SK-N-SH (cell line): ENCODE results near the gene MXI1. TPM values are rescaled to one million over a fixed set of nuclear protein-coding genes. Genes with fewer than 3 reads are reported as not detected.

Experiments used
- CTCF ChIA-PET: fragments of 300-600, 350-600 bp; formaldehyde crosslinking; extraction: SDS; loops from one replicate; lab custom pipeline; 2021; lab: Yijun Ruan, JAX
- POLR2A ChIA-PET: fragments of 350-600 bp; sonication (Branson Sonifier 250); formaldehyde crosslinking; extraction: SDS; loops from one replicate; lab custom pipeline; 2020; ENCODE audit warnings: antibody characterized with exemption, inconsistent platforms; lab: Yijun Ruan, JAX
- DNase-seq: peaks from one replicate; pipeline ENCODE4 v3.0.0; 2012
- H2AFZ ChIP-seq: fragments of 200-600 bp; sonication (generic); 2 replicates; pipeline ENCODE4 v1.8.1; 2016; ENCODE audit warnings: antibody characterized with exemption, mild to moderate bottlenecking, low read depth
- H3F3A ChIP-seq: fragments of 200-600 bp; sonication (generic); replicated peaks from 2 replicates; pipeline ENCODE3; 2016; ENCODE audit warnings: antibody characterized with exemption, mild to moderate bottlenecking; ENCODE audit not compliant: insufficient read depth
- H3K27ac ChIP-seq, 2 experiments: fragments of 200-500 bp in 1 of 2; fragments of 200-600 bp in 1 of 2; sonication (Bioruptor generic) in 1 of 2; sonication (generic), shearing (Covaris generic) in 1 of 2; 2 replicates each; pipeline versions ENCODE4 v1.5.1 to v1.6.1; 2014 to 2016; ENCODE audit warnings: low read depth in 2 of 2, inconsistent platforms in 1 of 2, low read length in 1 of 2, mild to moderate bottlenecking in 1 of 2, mixed read lengths in 1 of 2
- H3K27me3 ChIP-seq: fragments of 200-600 bp; sonication (generic), shearing (Covaris generic); 2 replicates; pipeline ENCODE4 v1.6.1; 2016; ENCODE audit warnings: mixed run types; ENCODE audit not compliant: insufficient read depth
- H3K36me3 ChIP-seq, 2 experiments: fragments of 200-500 bp in 1 of 2; fragments of 200-600 bp in 1 of 2; sonication (Bioruptor generic) in 1 of 2; sonication (generic) in 1 of 2; replicated peaks in 1 of 2; 2 replicates each; pipeline versions ENCODE3 to v1.5.1; 2014 to 2016; ENCODE audit warnings: low read length in 1 of 2, mild to moderate bottlenecking in 1 of 2; ENCODE audit not compliant: insufficient read depth in 2 of 2, control insufficient read depth in 1 of 2
- H3K4me1 ChIP-seq, 2 experiments: fragments of 200-500 bp in 1 of 2; fragments of 200-600 bp in 1 of 2; sonication (Bioruptor generic) in 1 of 2; sonication (generic), shearing (Covaris generic) in 1 of 2; 2 replicates each; pipeline versions ENCODE4 v1.5.1 to v1.6.1; 2014 to 2016; ENCODE audit warnings: low read depth in 1 of 2, low read length in 1 of 2, mixed run types in 1 of 2; ENCODE audit not compliant: insufficient read depth in 2 of 2, control insufficient read depth in 1 of 2
- H3K4me2 ChIP-seq: fragments of 200-600 bp; sonication (generic), shearing (Covaris generic); 2 replicates; pipeline ENCODE4 v1.6.1; 2017; ENCODE audit warnings: mixed run types
- H3K4me3 ChIP-seq, 2 experiments: fragments of 200-500 bp in 1 of 2; fragments of 200-600 bp in 1 of 2; sonication (Bioruptor generic) in 1 of 2; sonication (generic), shearing (Covaris generic) in 1 of 2; 2 replicates each; pipeline versions ENCODE4 v1.5.1 to v1.8.1; 2014 to 2016; ENCODE audit warnings: low read depth in 2 of 2, inconsistent platforms in 1 of 2, low read length in 1 of 2, mild to moderate bottlenecking in 1 of 2, mixed read lengths in 1 of 2, moderate library complexity in 1 of 2
- H3K79me2 ChIP-seq: fragments of 200-600 bp; sonication (generic); 2 replicates; pipeline ENCODE4 v1.8.1; 2017; ENCODE audit warnings: mild to moderate bottlenecking; ENCODE audit not compliant: insufficient read depth
- H3K9ac ChIP-seq: fragments of 200-600 bp; sonication (generic); 2 replicates; pipeline ENCODE4 v1.6.1; 2017; ENCODE audit warnings: mixed run types
- H3K9me2 ChIP-seq: fragments of 200-600 bp; sonication (generic); 2 replicates; pipeline ENCODE4 v1.6.1; 2017; ENCODE audit warnings: mixed run types
- H3K9me3 ChIP-seq: fragments of 200-600 bp; sonication (generic); 2 replicates; pipeline ENCODE4 v1.6.1; 2017; ENCODE audit warnings: mixed run types, mild to moderate bottlenecking, moderate library complexity
- H4K20me1 ChIP-seq: fragments of 200-600 bp; sonication (generic); 2 replicates; pipeline ENCODE4 v1.6.1; 2017; ENCODE audit warnings: mild to moderate bottlenecking, mixed run types; ENCODE audit not compliant: insufficient read depth
- EP300 ChIP-seq, 2 experiments: IDR thresholded peaks; 2 replicates each; pipeline versions ENCODE4 v1.4.0 to v1.6.1; 2012; ENCODE audit warnings: borderline replicate concordance in 1 of 2, low read depth in 1 of 2, low read length in 1 of 2
- FOSL2 ChIP-seq: IDR thresholded peaks from 2 replicates; pipeline ENCODE4 v1.4.0; 2012; ENCODE audit warnings: low read depth, mild to moderate bottlenecking, moderate library complexity, borderline replicate concordance
- GATA2 ChIP-seq: sonication (generic); formaldehyde crosslinking; IDR thresholded peaks from 2 replicates; pipeline ENCODE4 v1.5.0; 2020; ENCODE audit warnings: mild to moderate bottlenecking, missing genetic modification reagents
- IRF3 ChIP-seq: fragments of 150-350 bp; IDR thresholded peaks from 2 replicates; pipeline ENCODE4 v1.6.1; 2016; ENCODE audit warnings: mild to moderate bottlenecking, low read depth, low read length
- JUND ChIP-seq: IDR thresholded peaks from 2 replicates; pipeline ENCODE4 v1.4.0; 2012
- MAX ChIP-seq: IDR thresholded peaks from 2 replicates; pipeline ENCODE4 v1.4.0; 2012; ENCODE audit warnings: low read depth
- NFIC ChIP-seq: IDR thresholded peaks from 2 replicates; pipeline ENCODE4 v1.4.0; 2012; ENCODE audit warnings: borderline replicate concordance
- POLR2AphosphoS5 ChIP-seq: IDR thresholded peaks from 2 replicates; pipeline ENCODE4 v1.6.1; 2012; ENCODE audit warnings: low read depth, low read length
- REST ChIP-seq: IDR thresholded peaks from 2 replicates; pipeline ENCODE4 v1.6.1; 2012; ENCODE audit warnings: mild to moderate bottlenecking, low read depth, low read length, moderate library complexity
- RFX5 ChIP-seq: IDR thresholded peaks from 2 replicates; pipeline ENCODE4 v1.6.1; 2012; ENCODE audit warnings: mild to moderate bottlenecking, improper control_type of control experiment, low read length
- SIN3A ChIP-seq: IDR thresholded peaks from 2 replicates; pipeline ENCODE4 v1.6.1; 2012; ENCODE audit warnings: low read depth, mild to moderate bottlenecking, low read length, moderate library complexity, borderline replicate concordance
- TEAD4 ChIP-seq: IDR thresholded peaks from 2 replicates; pipeline ENCODE4 v1.4.0; 2012; ENCODE audit warnings: mild to moderate bottlenecking, borderline replicate concordance; ENCODE audit not compliant: insufficient read depth
- USF1 ChIP-seq: IDR thresholded peaks from 2 replicates; pipeline ENCODE4 v1.4.0; 2012; ENCODE audit warnings: low read depth, borderline replicate concordance
- ZBTB33 ChIP-seq: IDR thresholded peaks from 2 replicates; pipeline ENCODE4 v1.4.0; 2012; ENCODE audit warnings: low read depth, borderline replicate concordance
- WGBS: methylation state at CpG from one replicate; pipeline ENCODE4 v1.1.6; 2017; ENCODE audit warnings: low lambda C conversion rate; 5-methylcytosine and 5-hydroxymethylcytosine counted together
- polyA plus RNA-seq, 3 experiments: library from polyadenylated mRNA; depleted of rRNA; stranded (reverse); fragments of >200 nt; gene quantifications; 2 replicates each; pipeline ENCODE4 v1.2.3, GENCODE V29; 2012

The MXI1 gene
- polyA plus RNA-seq, 1 of the 3 experiments (the other 2 are of a cell fraction), result 13.8 TPM

- Histone ChIP-seq H3K9me2 (no peaks in the 10 kb centered on the region), H2AFZ (peak overlapping the region; percentile 76; the same call in 1 of the 2 replicates), H3K9me3 (no peaks in the 10 kb centered on the region), H4K20me1 (no peaks in the 10 kb centered on the region), H3K4me3 (peak overlapping the region in 1 of 2 experiments; percentile 64; a peak in 2 of 4 replicates), H3K9ac (no peak overlapping the region), H3K27ac (no peak overlapping the region; a peak in 1 of 4 replicates), H3K36me3 (peaks cover 0 to 34% of the 10 kb centered on the region in 2 experiments), H3K4me1 (peaks cover 0 to 10% of the 10 kb centered on the region in 2 experiments; a peak in 2 of 4 replicates), H3F3A (no peaks in the 10 kb centered on the region), H3K4me2 (peak overlapping the region; percentile 69), H3K27me3 (no peaks in the 10 kb centered on the region), H3K79me2 (no peaks in the 10 kb centered on the region)
- TF ChIP-seq NFIC (no peak), IRF3 (no peak), TEAD4 (no peak), ZBTB33 (no peak), USF1 (no peak), GATA2 (no peak), EP300 (IDR thresholded peaks at IDR 0.05; ENCODE audit: borderline replicate concordance in 1 of 2, low read depth in 1 of 2, low read length in 1 of 2) (no peak), POLR2AphosphoS5 (no peak), MAX (no peak), JUND (no peak), FOSL2 (no peak), SIN3A (no peak), REST (no peak), RFX5 (no peak)
- POLR2A ChIA-PET, result no interaction called here
- no peak for DNase-seq
- WGBS, result 97% methylated on average over 10 of the region's 10 CpGs
- CTCF ChIA-PET, result interaction anchor here (1.1 kb wide), 1 partner anchor 22 kb away, joined by 3 read pairs; no protein-coding TSS in a partner anchor
Measured at GRCh38 chr10:110228066-110228465, 20.7 kb downstream of the MXI1 start.
